GM21737 (cell line): ENCODE results near the gene ACIN1.

Source experiments
- ATAC-seq: cut with Tn5 transposase; IDR thresholded peaks from one replicate; pipeline ENCODE4 v1.9.1; 2021; ENCODE audit warnings: mild to moderate bottlenecking, moderate library complexity; ENCODE audit not compliant: unreplicated experiment

The ACIN1 gene

DNA sequence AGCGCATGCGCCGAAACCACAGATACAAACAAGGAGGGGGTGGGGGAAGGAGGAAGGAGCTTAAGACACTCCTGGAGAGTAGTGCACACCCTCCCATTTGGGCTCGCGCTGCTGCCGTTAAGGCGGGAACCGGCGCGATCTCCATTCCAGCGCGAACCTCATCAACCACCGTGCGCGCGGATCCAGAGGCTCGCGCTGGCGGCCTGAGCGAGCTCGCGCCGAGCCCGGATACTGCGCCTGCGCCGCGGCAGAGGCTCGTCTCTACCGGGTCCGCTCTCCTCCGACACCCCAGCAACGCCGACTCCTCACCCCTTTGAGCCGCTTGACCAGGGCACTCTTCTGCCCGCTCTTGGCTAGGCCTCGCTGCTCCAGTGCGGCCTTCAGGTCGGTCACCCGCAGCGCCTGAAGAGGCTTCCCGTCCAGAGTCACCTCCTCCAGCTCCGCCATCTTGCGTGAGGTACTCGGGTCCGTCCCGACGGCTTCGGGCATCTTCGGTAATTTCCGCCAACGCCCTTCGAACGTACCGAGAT lies at the start of gene ACIN1:
TSS of gene ACIN1 (minus strand) at position 471 of the 530 bp plus-strand sequence. CDS start at position 447, 24 bp downstream.
- peak; percentile 27 for ATAC-seq

DNA sequence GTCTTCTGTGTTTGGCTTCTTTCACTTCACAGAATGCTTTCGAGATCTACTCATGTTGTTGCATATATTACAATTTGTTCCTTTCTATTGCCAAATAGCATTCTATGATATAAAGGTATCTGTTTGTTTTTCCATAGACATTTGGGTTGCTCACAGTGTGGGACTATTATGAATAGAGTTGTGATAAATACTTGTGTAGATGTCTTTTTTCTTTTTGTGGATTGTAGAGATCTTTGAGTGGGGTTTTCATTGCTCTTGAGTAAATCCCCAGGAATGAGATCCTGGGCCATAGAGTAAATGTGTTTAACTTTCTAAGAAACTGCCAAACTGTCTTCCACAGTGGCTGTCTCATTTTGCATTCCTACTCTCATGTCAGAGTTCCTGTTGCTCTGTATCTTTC lies 49.0 kb upstream of the ACIN1 start:
- no peak for ATAC-seq

GRCh38 chr14:23142826-23143225 lies 47.9 kb upstream of the ACIN1 start:
- ATAC-seq, result no peak

- no peak for ATAC-seq
These were observed 46.9 kb upstream of the ACIN1 start for GRCh38 chr14:23141706-23142444.

- ATAC-seq, result no peak
These were observed 45.4 kb upstream of the ACIN1 start for GRCh38 chr14:23140371-23140770.

GRCh38 chr14:23139874-23140273 lies 44.9 kb upstream of the ACIN1 start:
- no peak for ATAC-seq

DNA sequence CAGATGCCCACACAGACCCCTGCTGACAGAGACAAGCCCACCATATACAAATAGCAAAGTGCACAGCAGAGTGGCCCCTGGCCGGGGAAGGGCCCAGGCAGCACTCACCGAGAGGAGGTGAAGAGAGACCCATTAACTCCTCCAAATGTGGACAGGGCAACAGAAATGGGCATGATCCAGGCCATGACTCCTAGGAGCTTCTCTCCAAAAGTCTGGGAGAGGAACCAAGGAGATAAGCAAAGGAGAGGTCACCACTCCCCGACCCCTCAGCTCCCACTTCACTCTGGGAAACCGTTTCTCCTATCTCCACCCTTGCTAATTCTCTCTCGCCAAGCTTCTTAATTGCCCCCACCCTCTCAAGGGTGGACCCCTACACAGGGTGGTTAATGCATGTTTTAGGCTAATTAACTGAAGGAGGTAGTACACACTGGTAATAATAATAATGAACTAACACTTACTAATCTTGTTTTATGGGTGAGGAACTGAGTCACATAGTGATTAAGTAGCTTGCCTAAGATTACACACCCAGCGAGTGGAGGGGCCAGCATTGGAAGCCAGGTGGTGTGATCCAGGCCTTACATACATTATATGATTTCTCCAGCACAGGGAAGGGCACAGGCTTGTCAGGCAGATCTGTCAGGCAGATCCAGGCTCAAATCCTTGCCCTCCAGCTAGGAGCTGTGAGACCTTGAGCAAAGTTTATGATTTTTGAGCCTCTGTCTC lies 43.0 kb upstream of the ACIN1 start:
- no peak for ATAC-seq

GRCh38 chr14:23137192-23137812 lies 42.4 kb upstream of the ACIN1 start:
- ATAC-seq, result no peak

- ATAC-seq, result no peak
These were observed 41.7 kb upstream of the ACIN1 start for GRCh38 chr14:23136566-23137133.

DNA sequence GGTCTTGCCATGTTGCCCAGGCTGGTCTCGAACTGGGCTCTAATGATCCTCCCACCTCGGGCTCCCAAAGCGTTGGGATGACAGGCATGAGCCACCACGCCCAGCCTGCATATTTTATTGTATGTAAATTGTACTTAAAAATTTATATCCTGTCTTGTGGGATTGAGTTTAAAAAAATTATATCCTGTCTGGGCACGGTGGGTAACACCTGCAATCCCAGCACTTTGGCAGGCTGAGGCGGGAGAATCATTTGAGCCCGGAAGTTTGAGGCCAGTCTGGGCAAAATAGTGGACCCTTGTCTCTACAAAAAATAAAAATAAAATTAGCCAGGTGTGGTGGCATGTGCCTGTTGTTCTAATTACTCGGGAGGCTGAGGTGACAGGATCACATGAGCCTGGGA lies 38.0 kb upstream of the ACIN1 start:
- ATAC-seq, result no peak

GRCh38 chr14:23131482-23131881 lies 36.5 kb upstream of the ACIN1 start:
- ATAC-seq, result no peak

- no peak for ATAC-seq
These were observed 35.9 kb upstream of the ACIN1 start for GRCh38 chr14:23130871-23131270.

DNA sequence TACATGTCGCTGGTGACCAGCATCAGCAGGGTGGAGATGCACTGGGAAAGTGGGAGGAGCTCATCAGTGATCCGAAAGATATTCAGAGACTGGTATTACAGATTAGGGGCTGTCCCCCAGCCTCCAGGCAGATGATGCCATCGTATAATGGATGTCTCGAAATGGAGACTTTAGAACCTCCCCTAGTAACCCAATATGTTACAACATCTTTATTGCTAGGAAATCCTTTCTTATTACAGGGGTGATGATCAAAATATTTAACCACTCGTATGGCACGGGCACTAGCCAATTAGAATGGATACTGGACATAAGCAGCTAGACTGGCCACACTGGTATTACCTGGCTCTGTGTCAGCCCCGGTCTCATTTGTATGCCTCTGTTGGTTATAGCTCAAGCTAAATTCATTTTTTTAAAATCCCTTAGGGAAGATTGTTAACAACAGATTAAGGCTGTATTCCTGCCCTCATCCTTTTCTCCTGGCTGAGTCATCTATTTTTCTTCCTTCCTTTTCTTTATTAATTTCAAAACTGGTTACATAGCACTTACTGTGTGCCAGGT lies 34.9 kb upstream of the ACIN1 start:
- no peak for ATAC-seq

GRCh38 chr14:23128969-23129758 lies 34.2 kb upstream of the ACIN1 start:
- ATAC-seq, result no peak

DNA sequence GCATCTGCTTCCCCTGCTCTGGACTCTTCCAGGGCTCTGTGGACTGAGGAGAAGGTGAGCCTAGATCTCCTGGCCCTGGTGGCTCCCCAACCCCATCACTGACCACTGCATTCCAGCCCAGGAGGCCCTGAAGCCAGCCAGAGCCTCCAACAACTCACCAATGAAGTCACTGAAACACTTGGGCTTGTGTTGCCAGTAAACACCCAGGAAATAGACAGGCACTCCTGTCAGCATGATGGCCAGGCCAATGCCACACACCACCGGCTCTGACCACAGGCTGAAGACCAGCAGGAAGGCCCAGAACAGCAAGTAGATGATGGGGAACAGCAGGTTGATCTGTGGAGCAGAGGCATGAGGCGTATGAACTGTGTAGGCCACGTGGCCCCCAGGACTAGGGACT lies 32.9 kb upstream of the ACIN1 start:
- no peak for ATAC-seq

- ATAC-seq, result no peak
These were observed 31.8 kb upstream of the ACIN1 start for GRCh38 chr14:23126548-23127278.

DNA sequence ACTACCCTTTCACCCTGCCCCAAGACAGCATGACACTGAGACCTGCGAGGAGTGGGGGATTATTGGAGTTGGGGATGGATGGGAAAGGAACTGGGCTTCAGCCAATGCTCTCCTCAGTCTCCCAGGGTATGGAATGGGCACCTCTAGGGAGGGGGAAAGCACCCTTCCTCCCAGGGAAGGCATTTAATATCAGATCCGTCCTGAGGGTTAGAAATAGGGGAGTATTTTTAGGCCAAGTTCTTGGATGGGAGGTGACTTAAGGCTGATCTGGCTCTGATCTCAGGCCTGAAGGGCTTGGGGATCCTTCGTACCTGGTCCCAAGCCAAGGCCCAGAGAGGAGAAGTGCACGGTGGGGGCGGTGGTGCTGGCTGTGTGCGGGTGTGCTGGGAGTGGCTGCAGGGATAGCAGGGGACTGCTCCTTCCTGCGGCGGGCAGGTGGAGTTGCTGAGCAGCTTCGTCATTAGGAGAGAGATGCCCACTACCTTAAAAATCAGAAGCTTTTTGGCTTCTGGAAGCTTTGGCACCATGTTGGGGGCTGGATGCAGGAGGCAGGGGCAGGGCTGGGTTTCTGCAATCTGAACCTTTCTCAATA lies 31.1 kb upstream of the ACIN1 start:
- no peak for ATAC-seq

DNA sequence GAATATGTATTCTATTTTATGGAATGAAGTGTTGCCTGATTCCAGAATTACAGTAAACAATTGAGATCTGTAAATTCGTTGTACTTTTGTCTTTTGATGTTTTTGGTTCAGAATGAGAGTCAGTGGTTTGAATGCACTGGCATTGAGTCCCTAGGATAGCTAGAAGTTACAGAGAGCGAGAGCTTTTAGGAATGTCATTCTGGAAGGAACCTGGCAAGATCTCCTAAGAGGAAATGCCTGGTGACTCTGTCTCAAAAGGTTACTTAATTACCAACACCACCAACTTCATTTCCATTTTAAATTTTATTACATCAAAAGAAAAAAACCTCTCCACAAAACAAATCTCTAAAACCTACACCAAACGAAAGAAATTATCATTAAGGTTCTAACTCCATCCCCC lies 30.1 kb upstream of the ACIN1 start:
- no peak for ATAC-seq

DNA sequence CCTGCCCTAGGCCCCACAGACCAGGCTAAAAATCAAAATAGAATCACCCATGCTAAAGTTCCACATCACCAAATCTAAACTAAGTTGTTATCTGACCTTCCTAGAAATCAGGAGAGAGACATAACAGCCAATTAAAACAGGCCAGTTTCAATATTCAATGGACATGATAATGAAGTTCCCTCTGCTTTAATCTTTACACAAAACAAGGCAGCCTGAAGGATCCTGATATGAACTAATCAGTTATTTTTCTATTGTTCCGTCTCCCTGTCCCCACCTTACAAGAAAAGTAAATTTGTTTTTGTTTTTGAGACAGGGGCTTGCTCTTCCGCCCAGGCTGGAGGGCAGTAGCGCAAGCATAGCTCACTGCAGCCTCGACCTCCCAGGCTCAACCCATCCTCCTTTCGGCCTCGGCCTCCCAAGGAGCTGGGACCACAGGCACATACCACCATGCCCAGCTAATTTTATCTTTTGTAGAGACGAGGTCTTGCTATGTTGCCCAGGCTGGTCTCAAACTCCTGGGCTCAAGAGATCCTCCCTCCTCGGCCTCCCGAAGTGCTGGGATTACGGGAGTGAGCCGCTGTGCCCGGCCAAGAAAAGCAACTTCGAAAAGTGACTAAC lies 29.5 kb upstream of the ACIN1 start:
- no peak for ATAC-seq
